Measurements from ENCODE around the gene SMARCC2.

GRCh38 chr12:56212361-56212760 lies 23.1 kb upstream of the SMARCC2 start:
- no peak for TF ChIP-seq RBAK (tag by site-specific recombination; IDR thresholded peaks at IDR 0.05)
- TF ChIP-seq SCRT1 (tag by site-specific recombination; IDR thresholded peaks at IDR 0.05; ENCODE audit: borderline replicate concordance) = no peak
- no peak for TF ChIP-seq HOXA7 (CRISPR knock-in tag; IDR thresholded peaks at IDR 0.05; ENCODE audit: borderline replicate concordance)
- no peak for TF ChIP-seq KLF16 (tag by site-specific recombination; IDR thresholded peaks at IDR 0.05)
- no peak for TF ChIP-seq CTCF (tag by site-specific recombination; IDR thresholded peaks at IDR 0.05)
- peak; percentile 89 for TF ChIP-seq KLF1 (tag by site-specific recombination; IDR thresholded peaks at IDR 0.05)
- TF ChIP-seq HOXD13 (CRISPR knock-in tag; IDR thresholded peaks at IDR 0.05; ENCODE audit: borderline replicate concordance) = no peak
- no peak for TF ChIP-seq REST (tag by site-specific recombination; IDR thresholded peaks at IDR 0.05)
- TF ChIP-seq ZNF274 (IDR thresholded peaks at IDR 0.05; ENCODE audit: low read length) = no peak
- TF ChIP-seq ZNF274 (tag by site-specific recombination; IDR thresholded peaks at IDR 0.05; ENCODE audit: borderline replicate concordance) = no peak
- TF ChIP-seq ZNF768 (tag by site-specific recombination; IDR thresholded peaks at IDR 0.05) = no peak
- no peak for TF ChIP-seq SETDB1 (IDR thresholded peaks at IDR 0.05; ENCODE audit: insufficient read length, low read length)

All from HEK293 (cell line).